A172 (cell line): ENCODE results near the gene CREBL2. TPM values are rescaled to one million over a fixed set of nuclear protein-coding genes. Genes with fewer than 3 reads are reported as not detected.

ENCODE experiments used
- DNase-seq: peaks from one replicate; pipeline ENCODE4 v3.0.0-alpha.2; 2015; ENCODE audit warnings: low spot score
- total RNA-seq: library from RNA; depleted of rRNA; stranded (reverse); fragments of >200 nt; shearing (Covaris generic); gene quantifications from 2 replicates; pipeline ENCODE4 v1.2.3, GENCODE V29; 2014; rRNA removed

Gene CREBL2
- total RNA-seq, 1 experiment from 2014 or later: 20.6 TPM

GRCh38 chr12:12673296-12673695, 61.6 kb downstream of the CREBL2 start:
- no peak for DNase-seq

GRCh38 chr12:12676605-12677004, 64.9 kb downstream of the CREBL2 start:
- DNase-seq: no peak

GRCh38 chr12:12681061-12681765, 69.5 kb downstream of the CREBL2 start:
- DNase-seq: no peak

DNA sequence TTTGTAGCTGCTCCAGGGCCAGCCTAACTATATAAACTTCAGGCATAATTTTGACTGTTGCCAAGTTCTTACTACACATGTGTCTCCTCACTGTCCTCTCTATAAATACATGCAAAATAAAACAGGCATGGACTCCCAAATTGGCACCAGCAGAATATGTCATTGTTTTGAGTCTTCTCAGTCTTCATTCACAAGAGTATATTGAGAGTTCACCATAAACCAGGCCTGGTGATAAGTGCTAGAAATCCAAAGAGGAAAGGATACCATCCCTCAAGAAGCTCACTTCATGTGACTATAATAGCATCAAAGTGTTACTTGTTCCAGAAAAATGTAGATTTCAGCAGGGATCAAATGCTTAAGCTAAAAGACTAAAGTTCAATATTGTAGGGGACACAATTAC, 70.6 kb downstream of the CREBL2 start:
- no peak for DNase-seq

- DNase-seq: no peak
Measured at GRCh38 chr12:12683136-12683697, 71.5 kb downstream of the CREBL2 start.

DNA sequence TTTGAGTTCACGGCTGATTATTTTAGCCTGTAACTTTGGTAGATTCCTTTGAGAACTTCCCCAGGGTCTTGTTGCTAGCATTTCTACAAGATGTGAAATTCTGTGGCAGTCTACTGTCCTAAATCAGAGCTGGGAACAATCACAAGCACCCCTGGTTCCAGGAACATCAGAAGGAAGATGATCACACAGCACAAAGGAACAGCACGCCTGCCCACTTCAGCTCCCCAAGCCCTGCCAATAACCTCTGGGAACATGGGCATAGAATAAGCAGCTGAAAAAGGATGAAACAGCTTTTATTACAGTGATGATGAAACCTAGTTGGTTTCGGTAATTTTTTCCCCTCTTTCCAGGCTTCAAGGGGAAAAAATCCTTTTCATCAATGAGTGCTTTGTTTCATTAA, 72.0 kb downstream of the CREBL2 start:
- DNase-seq: no peak

DNA sequence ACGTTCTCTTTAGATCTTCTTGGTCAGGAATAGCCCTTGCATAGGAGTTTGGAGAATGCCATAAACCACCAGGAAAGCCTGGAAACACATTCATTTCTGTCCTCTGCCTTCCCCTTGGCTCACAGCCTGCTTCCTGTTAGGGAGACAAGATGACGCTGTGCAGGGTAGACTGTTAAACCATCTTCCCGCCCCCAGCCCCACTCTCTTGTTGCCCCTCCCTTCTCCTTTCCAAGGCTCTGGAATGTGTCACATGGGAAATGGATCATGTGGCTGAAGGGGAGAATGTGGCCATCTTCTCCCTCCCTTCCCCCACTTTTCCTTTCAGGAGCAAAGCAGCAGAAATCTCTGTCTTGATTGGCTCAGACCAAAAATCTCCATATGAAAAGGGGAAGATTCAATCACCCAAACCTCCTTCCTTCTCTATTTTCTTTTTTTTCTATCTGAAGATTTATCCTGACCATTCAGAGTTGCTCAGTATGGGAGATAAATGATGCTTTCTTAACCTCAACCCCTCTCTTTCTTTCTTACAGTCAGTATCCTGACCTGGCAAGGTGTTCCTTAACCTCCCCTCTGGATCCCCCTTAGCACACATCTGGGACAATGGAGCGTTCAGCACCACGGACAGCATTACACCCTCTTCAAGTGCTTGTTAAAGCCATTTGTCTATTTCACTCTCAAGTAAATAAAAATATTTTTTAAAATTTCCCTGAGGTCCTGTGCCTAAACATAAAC, 72.9 kb downstream of the CREBL2 start:
- DNase-seq: peak; percentile 13

- DNase-seq: no peak
Measured at GRCh38 chr12:12685305-12685704, 73.6 kb downstream of the CREBL2 start.

DNA sequence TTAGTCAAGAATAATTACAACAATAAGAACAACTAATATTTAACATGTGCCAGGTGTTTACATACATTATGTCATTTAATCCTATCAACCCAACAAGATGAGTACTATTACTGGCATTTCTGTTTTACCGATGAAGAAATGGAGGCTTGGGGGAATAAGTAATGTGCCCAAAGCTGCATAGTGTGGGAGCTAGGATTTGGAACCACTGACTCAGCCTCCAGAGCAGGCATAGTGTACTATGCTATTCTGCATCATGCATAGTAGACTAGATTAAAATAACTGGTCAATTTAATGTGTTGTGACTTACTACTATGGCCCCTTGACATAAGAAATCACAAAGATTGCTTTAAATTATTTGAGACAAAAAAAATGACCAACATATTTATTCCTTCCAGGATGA, 74.8 kb downstream of the CREBL2 start:
- DNase-seq: no peak

DNA sequence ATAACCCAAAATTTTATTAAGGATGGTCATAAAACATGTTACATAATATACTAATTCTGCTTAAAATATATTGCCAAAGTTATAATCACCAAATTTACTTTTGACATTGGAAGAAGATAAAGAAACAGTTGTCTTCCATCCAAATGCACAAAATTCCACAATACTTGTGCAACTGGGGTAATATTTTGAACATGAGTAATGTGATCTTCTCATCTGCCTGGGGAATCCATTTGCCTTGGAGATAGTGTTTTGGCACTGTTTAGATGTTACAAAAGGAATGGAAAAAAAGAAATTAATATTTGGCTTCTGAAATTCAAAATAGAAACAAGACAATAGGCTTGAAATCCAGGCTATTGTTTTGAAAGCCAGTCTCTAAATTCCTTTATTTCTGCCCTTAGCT, 75.2 kb downstream of the CREBL2 start:
- no peak for DNase-seq

GRCh38 chr12:12689647-12690300, 78.1 kb downstream of the CREBL2 start:
- DNase-seq: no peak

DNA sequence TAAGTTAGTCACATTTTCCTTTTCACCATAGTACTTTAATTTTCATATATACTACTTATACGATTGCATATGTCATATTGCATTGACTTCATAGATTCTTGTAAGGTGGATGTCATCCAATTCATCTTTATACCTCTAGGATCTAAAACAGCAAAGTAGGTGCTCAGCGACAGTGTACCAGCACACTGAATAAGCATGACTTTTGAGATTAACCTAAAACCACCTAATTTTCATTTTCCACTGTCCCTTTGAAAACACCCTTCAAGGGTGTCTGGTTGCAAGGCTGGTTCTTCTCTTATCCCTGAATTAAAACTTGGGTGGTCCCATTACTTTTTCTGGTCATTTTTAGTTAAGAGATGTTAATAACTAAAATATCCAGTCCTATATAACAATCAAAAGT, 79.9 kb downstream of the CREBL2 start:
- DNase-seq: no peak

- DNase-seq: no peak
Measured at GRCh38 chr12:12693111-12693671, 81.5 kb downstream of the CREBL2 start.

Other genes starting within 250 kb of the CREBL2 start
- gene DUSP16, start 49.0 kb upstream of the CREBL2 start, total RNA-seq: 4.9 and 5.5 TPM in 2 replicates
- 0.57 and 0.84 TPM in 2 replicates for gene GPR19, start 84.3 kb downstream of the CREBL2 start, total RNA-seq
- gene CDKN1B, start 105.5 kb downstream of the CREBL2 start, total RNA-seq: 18.1 and 20.0 TPM in 2 replicates
- 3.3 and 3.5 TPM in 2 replicates for gene APOLD1, start 173.8 kb downstream of the CREBL2 start, total RNA-seq
- gene DDX47, start 201.5 kb downstream of the CREBL2 start, total RNA-seq: 96.6 and 99.2 TPM in 2 replicates